Thoracic aorta (tissue), 2 donors: Measurements from ENCODE around the gene PLEKHM1. TPM values are rescaled to one million over a fixed set of nuclear protein-coding genes. Genes with fewer than 3 reads are reported as not detected.

Source experiments
- ATAC-seq: fragments of 150-250 bp; one replicate; pipeline ENCODE4 v1.8.0; 2017; ENCODE audit warnings: low read depth; ENCODE audit not compliant: insufficient number of reproducible peaks, low FRiP score
- DNase-seq: peaks from one replicate; pipeline ENCODE4 v3.0.0-alpha.2; 2020; ENCODE audit warnings: low spot score
- H3K27ac ChIP-seq, 2 donors: fragments of 200-600 bp; sonication (generic); 1 replicate in 1 of 2; 2 replicates in 1 of 2; pipeline ENCODE4 v1.5.1; 2016; ENCODE audit warnings: mild to moderate bottlenecking in 2 of 2, moderate library complexity in 2 of 2
- H3K27me3 ChIP-seq: fragments of 200-600 bp; sonication (generic); replicated peaks from 2 replicates; pipeline ENCODE4 v1.6.0; 2016; ENCODE audit warnings: mild to moderate bottlenecking; ENCODE audit not compliant: insufficient read depth
- H3K36me3 ChIP-seq: fragments of 200-600 bp; sonication (generic); one replicate; pipeline ENCODE4 v1.5.1; 2016
- H3K4me1 ChIP-seq, 2 donors: fragments of 200-600 bp; sonication (generic); 1 replicate in 1 of 2; 2 replicates in 1 of 2; pipeline versions ENCODE4 v1.5.1 to v1.6.0; 2016; ENCODE audit warnings: low read depth in 2 of 2, mild to moderate bottlenecking in 1 of 2; ENCODE audit not compliant: control insufficient read depth in 1 of 2
- H3K4me3 ChIP-seq: fragments of 200-600 bp; sonication (generic); 2 replicates; pipeline ENCODE4 v1.5.1; 2016; ENCODE audit warnings: mild to moderate bottlenecking
- H3K9me3 ChIP-seq: fragments of 200-600 bp; sonication (generic); 2 replicates; pipeline ENCODE4 v1.5.1; 2016
- CTCF ChIP-seq: fragments of 200-600 bp; sonication (generic); IDR thresholded peaks from one replicate; pipeline ENCODE4 v1.5.1; 2019; ENCODE audit warnings: antibody characterized with exemption
- total RNA-seq, 2 donors: library from RNA; depleted of rRNA; stranded (reverse); fragments of >200 nt; gene quantifications; one replicate each; pipeline versions ENCODE4 v1.1.0 to v1.2.3, GENCODE V29; 2016

The PLEKHM1 gene
- total RNA-seq, 2 donors from 2014 or later, result 64.3 to 134 TPM

GRCh38 chr17:45424769-45425124, 65.8 kb downstream of the PLEKHM1 start:
- TF ChIP-seq CTCF, result no peak
- Histone ChIP-seq H3K9me3 (no peaks in the 10 kb centered on the region), H3K27me3 (no peaks in the 10 kb centered on the region), H3K4me3 (no peak overlapping the region), H3K36me3 (no peaks in the 10 kb centered on the region), H3K27ac (no peak overlapping the region), H3K4me1 (peaks cover 9 to 17% of the 10 kb centered on the region in 2 donors)
- ATAC-seq (no peak), DNase-seq (no peak)

GRCh38 chr17:45423975-45424335, 66.6 kb downstream of the PLEKHM1 start:
- ATAC-seq (no peak), DNase-seq (no peak)
- H3K27me3 ChIP-seq, result no peaks in the 10 kb centered on the region
- no peaks in the 10 kb centered on the region for H3K36me3 ChIP-seq
- TF ChIP-seq CTCF, result no peak
- H3K4me3 ChIP-seq, result no peak overlapping the region
- peaks cover 4 to 11% of the 10 kb centered on the region in 2 donors for H3K4me1 ChIP-seq
- H3K9me3 ChIP-seq, result no peaks in the 10 kb centered on the region
- no peak overlapping the region for H3K27ac ChIP-seq

GRCh38 chr17:45423304-45423974, 67.1 kb downstream of the PLEKHM1 start:
- DNase-seq (no peak), ATAC-seq (no peak)
- no peak for TF ChIP-seq CTCF
- Histone ChIP-seq H3K9me3 (no peaks in the 10 kb centered on the region), H3K4me1 (peaks cover under 1 to 6% of the 10 kb centered on the region in 2 donors), H3K4me3 (no peak overlapping the region), H3K27ac (no peak overlapping the region), H3K27me3 (no peaks in the 10 kb centered on the region), H3K36me3 (no peaks in the 10 kb centered on the region)

- H3K27ac ChIP-seq, result no peak overlapping the region
- no peak for ATAC-seq
- no peaks in the 10 kb centered on the region for H3K27me3 ChIP-seq
- H3K4me1 ChIP-seq, result no peaks in the 10 kb centered on the region
- H3K9me3 ChIP-seq, result no peaks in the 10 kb centered on the region
- TF ChIP-seq CTCF, result no peak
- DNase-seq, result no peak
- no peak overlapping the region for H3K4me3 ChIP-seq
- H3K36me3 ChIP-seq, result no peaks in the 10 kb centered on the region
These were observed 75.3 kb downstream of the PLEKHM1 start for GRCh38 chr17:45414990-45415881.

GRCh38 chr17:45413498-45413923, 77.0 kb downstream of the PLEKHM1 start:
- no peaks in the 10 kb centered on the region for H3K36me3 ChIP-seq
- DNase-seq (no peak), ATAC-seq (no peak)
- H3K4me3 ChIP-seq, result no peak overlapping the region
- TF ChIP-seq CTCF, result no peak
- H3K27ac ChIP-seq, result no peak overlapping the region
- H3K9me3 ChIP-seq, result no peaks in the 10 kb centered on the region
- no peaks in the 10 kb centered on the region for H3K27me3 ChIP-seq
- no peaks in the 10 kb centered on the region for H3K4me1 ChIP-seq
